GM19468 (cell line): ENCODE results near the gene CAMSAP1.

Source experiments
- ATAC-seq: cut with Tn5 transposase; IDR thresholded peaks from one replicate; pipeline ENCODE4 v1.9.1; 2021; ENCODE audit warnings: mild to moderate bottlenecking, moderate library complexity, moderate number of reproducible peaks; ENCODE audit not compliant: unreplicated experiment; ENCODE audit errors: extremely low read depth

Gene CAMSAP1

GRCh38 chr9:135820661-135821060 is 86.7 kb downstream of the CAMSAP1 start:
- ATAC-seq = no peak

DNA sequence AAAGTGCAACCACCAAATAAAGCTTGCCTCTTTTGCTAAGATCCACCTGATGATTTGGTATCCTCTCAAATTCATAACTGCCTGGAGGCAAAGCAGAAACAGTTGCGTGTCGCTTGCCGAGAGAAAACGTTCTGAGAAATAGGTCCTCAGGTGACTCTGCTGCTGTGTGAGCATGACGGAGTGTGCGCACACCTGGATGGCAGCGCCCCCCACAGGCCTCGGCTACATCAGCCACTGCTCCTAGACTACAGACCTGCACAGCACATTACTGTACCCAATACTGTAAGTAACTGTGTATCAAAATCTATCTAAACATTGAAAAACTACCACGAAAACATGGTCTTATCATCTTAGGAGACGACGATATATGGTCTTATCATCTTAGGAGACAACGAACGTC is 87.4 kb downstream of the CAMSAP1 start:
- no peak for ATAC-seq

GRCh38 chr9:135818718-135819475 is 88.4 kb downstream of the CAMSAP1 start:
- ATAC-seq = no peak

- no peak for ATAC-seq
These were observed 89.2 kb downstream of the CAMSAP1 start for GRCh38 chr9:135817951-135818717.

DNA sequence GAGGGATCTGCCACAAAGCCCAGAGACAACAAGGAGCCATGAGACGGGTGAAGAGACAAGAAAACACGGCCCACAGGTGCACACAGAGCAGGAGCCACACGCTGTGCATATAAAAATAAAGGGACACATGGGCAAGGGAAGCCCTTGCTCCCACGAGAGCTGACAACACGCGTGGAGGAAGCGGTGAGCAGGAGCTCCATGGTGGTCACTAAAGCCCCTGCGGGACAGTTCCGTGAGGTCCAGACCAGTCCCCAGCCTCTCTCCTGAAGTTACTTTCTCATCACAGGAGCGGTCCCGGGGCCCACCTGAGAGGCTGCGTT is 90.7 kb downstream of the CAMSAP1 start:
- ATAC-seq = no peak

- no peak for ATAC-seq
These were observed 91.3 kb downstream of the CAMSAP1 start for GRCh38 chr9:135815830-135816650.

DNA sequence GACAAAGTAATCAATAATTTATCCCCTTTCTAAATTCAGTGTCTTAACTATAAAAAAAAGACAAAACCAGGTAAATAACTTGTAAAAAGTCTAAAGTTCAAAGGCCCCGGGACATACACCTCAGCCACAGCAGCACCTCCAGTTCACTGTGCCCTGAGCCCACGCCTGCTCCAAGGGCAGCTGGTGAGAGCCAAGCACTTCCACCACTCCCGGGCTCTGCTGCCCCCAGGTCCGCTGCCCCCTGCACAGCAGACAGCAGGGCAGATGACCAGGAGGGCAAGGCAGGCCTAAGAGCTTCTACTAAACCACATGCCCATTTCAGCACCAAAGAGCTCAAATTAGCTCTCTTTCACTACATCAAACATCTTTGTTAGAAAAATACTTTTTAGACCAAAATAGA is 91.9 kb downstream of the CAMSAP1 start:
- no peak for ATAC-seq

- no peak for ATAC-seq
These were observed 92.8 kb downstream of the CAMSAP1 start for GRCh38 chr9:135814421-135815095.

DNA sequence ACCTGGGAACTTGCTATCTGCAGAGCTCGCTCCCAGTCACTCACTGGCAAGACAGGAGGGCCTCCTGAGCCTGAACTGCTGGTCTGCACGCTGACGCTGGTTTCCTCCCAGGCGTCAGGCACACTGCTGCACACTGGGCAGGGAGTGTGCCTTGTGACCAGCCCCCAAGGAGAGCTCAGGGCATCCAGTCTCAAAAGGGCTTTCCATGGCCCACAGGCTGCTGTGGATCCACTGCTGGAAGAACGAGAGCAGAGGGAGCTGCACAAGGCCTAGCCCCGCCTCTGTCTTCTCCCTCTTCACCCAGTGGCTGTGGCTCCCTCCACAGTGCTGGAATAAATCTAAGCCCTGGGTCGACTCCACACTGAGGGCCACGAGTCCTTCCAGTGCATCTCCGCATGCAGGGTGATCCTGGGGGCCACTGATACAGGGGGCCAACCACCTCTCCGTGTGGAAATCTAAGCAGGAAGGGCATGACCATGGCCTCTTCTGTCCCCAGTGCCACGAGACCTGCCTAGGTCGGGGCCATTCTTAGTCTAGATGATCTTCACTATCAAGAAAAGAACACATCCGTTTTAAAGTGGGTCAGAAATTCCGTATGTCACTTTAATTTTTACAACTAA is 93.6 kb downstream of the CAMSAP1 start:
- ATAC-seq = no peak

DNA sequence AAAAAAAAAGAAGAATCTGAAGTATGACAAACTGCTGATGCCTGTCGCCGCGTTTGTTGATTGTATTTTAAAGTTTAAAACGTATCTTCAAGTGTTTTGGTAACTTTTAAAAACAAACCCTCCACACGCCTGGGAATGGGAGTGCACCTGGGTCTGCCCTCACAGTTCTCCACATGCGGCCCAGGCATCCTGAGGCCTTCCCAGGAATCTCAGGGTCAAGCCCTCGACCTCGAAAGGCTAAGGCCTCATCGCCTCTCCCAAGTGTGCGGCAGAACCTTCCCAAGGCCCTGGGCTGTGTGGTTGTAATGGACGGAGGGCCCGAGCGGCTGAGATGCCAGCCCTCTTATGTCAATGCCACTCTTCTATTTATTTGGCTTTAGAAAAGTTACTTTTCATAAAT is 94.4 kb downstream of the CAMSAP1 start:
- ATAC-seq = no peak

DNA sequence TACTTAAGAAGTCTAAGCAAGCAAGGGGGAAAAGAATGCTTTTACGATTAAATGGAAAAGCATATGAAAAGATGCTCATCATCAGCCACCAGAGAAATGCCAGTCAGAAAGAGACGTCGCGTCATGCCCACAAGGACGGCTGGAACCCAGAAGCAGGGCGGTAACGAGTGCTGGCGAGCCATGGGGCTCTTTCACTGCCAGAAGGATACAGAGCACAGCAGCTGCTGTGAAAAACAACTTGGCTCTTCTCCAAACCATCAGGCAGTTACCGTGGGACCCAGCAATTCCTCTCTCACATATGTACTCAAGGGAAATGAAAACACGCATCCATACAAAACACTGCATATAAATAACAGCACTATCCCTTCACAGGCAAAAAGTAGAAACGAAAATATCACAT is 95.5 kb downstream of the CAMSAP1 start:
- ATAC-seq = no peak

GRCh38 chr9:135810806-135811575 is 96.4 kb downstream of the CAMSAP1 start:
- no peak for ATAC-seq

DNA sequence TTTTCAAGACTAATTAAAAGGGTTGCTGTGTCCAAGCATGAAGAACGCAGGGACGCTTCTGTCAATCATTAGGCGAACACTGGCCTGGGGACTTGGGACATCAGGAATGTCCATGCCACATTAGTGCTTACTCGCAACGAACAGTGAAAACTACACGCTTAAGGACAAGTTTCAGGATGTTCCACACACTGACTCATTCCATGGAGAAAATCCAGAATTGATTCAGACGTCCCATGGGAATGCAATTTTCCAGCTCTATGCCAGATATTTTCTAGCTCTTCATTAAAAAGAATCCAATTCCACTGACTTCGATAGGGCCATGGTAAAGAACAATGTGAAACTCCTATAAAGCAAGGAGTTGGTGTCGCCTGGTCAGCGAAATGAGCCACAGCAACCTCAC is 98.2 kb downstream of the CAMSAP1 start:
- no peak for ATAC-seq

- no peak for ATAC-seq
These were observed 101.8 kb downstream of the CAMSAP1 start for GRCh38 chr9:135805422-135806022.

DNA sequence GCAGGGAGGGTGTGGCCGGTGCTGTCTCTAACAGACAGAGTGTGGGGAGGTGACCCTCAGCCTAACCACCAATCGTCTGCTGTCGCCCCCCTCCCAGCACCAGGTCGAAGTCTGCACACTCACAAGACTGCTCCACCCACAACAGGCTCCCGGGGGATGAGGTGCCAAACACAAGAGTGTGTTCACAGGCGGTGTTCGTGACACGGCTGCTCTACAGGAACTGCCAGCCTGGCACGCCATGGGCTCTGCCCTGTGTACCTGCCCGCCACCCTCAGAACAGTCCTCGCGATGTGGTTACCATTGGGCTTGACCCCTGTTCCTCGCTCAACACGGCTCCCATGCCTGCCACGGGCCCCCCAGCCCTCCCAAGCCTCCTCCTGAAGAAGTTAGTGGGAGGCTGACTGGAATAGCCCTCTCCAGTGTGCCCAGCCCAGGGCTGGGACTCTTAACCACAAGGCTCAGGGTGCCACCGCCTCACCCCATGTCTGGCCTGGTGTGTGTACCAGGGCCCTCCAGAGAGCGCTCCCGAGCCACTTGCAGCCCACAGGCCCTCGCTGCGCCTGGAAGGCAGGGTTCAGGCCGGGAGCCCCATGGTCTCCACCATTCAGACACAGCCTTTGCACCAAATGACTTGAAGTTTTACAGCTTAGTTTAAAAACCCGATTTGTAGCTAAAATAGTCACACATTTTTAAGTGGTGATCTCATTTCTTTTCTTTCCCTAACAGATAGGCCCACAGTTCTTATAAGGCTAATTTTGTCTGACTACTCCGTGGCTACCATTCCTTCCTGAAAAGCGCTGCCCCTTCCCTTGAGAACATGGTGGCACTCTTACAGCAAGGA is 102.5 kb downstream of the CAMSAP1 start:
- ATAC-seq = no peak

- no peak for ATAC-seq
These were observed 103.9 kb downstream of the CAMSAP1 start for GRCh38 chr9:135803441-135803840.

GRCh38 chr9:135802876-135803419 is 104.4 kb downstream of the CAMSAP1 start:
- ATAC-seq = no peak

DNA sequence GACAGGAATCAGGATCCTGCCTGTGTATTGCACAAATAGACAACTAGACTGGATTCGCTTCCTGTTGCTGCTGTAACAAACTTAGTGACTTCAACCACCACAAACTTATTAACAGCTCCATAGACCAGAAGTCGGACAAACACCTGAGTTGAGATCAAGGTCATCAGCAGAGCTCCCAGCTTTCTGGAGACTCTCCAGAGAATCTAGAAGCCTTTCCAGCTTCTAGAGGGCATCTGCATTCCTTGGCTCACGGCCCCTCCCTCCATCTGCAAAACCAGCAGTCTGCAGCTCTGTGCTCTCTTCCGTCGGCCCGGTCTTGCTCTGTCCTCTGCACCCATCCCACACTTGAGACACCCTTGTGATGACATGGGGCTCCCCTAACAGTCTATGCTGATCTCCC is 106.3 kb downstream of the CAMSAP1 start:
- ATAC-seq = no peak
